AG04450 (cell line): ENCODE results near the gene SRPK2. TPM values are rescaled to one million over a fixed set of nuclear protein-coding genes. Genes with fewer than 3 reads are reported as not detected.

Experiments
- CTCF ChIA-PET: fragments of 300-600, 350-600 bp; formaldehyde crosslinking; extraction: SDS; loops from one replicate; lab custom pipeline; 2022; ENCODE audit warnings: antibody characterized with exemption, inconsistent platforms; lab: Charles Lee
- POLR2A ChIA-PET: fragments of 350-600 bp; formaldehyde crosslinking; extraction: SDS; loops from one replicate; lab custom pipeline; 2021; ENCODE audit warnings: antibody characterized with exemption, inconsistent platforms; lab: Yijun Ruan, JAX
- DNase-seq: peaks from one replicate; pipeline ENCODE4 v3.0.0-alpha.2; 2011; ENCODE audit warnings: low read depth, low spot score
- H3K27ac ChIP-seq: one replicate; pipeline ENCODE4 v1.5.1; 2012; ENCODE audit warnings: low read depth, low read length, control low read depth
- H3K27me3 ChIP-seq: one replicate; pipeline ENCODE4 v1.6.0; 2012; ENCODE audit warnings: low read length; ENCODE audit not compliant: control insufficient read depth, insufficient read depth
- H3K4me3 ChIP-seq: 2 replicates; pipeline ENCODE4 v1.5.1; 2011; ENCODE audit warnings: mild to moderate bottlenecking, low read depth, low read length, control low read depth
- H3K9me3 ChIP-seq: 2 replicates; pipeline ENCODE4 v1.5.1; 2012; ENCODE audit warnings: low read length; ENCODE audit not compliant: control insufficient read depth, insufficient read depth
- polyA plus RNA-seq: library from polyadenylated mRNA; depleted of rRNA; stranded (reverse); fragments of >200 nt; gene quantifications from 2 replicates; pipeline ENCODE4 v1.2.3, GENCODE V29; 2011
- TF ChIP-seq, protein P1 (sequence below): IDR thresholded peaks from 2 replicates; pipeline ENCODE4 v1.5.1; 2011; ENCODE audit warnings: low read depth, low read length, control low read depth, inconsistent platforms

The SRPK2 gene
- polyA plus RNA-seq, 1 experiment, result 22.4 TPM

DNA sequence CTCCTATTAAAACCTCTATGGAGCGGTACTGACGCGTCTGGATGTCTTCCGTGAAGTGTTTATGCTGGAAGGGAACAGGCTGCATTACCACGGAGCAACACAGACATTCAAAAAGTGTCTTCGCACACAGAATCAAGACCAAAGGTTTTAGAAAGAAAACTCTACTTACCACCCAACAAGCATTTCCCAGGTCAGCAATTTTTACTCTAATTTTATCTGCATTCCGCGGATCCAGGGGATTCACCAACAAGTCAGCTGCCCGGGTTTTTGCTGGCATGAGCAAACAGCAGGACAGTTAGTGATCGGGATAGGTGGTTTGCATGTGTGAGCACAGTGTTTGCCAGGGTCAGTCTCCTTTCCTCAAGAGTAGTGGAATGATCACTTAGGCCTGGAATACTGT lies 255.9 kb downstream of the SRPK2 start:
- Histone ChIP-seq H3K27ac (no peak overlapping the region), H3K4me3 (no peak overlapping the region), H3K9me3 (no peaks in the 10 kb centered on the region), H3K27me3 (no peaks in the 10 kb centered on the region)
- TF ChIP-seq, protein P1, sequence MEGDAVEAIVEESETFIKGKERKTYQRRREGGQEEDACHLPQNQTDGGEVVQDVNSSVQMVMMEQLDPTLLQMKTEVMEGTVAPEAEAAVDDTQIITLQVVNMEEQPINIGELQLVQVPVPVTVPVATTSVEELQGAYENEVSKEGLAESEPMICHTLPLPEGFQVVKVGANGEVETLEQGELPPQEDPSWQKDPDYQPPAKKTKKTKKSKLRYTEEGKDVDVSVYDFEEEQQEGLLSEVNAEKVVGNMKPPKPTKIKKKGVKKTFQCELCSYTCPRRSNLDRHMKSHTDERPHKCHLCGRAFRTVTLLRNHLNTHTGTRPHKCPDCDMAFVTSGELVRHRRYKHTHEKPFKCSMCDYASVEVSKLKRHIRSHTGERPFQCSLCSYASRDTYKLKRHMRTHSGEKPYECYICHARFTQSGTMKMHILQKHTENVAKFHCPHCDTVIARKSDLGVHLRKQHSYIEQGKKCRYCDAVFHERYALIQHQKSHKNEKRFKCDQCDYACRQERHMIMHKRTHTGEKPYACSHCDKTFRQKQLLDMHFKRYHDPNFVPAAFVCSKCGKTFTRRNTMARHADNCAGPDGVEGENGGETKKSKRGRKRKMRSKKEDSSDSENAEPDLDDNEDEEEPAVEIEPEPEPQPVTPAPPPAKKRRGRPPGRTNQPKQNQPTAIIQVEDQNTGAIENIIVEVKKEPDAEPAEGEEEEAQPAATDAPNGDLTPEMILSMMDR, result no peak
- ChIA-PET POLR2A (no interaction called here), CTCF (no interaction called here)
- DNase-seq, result no peak

DNA sequence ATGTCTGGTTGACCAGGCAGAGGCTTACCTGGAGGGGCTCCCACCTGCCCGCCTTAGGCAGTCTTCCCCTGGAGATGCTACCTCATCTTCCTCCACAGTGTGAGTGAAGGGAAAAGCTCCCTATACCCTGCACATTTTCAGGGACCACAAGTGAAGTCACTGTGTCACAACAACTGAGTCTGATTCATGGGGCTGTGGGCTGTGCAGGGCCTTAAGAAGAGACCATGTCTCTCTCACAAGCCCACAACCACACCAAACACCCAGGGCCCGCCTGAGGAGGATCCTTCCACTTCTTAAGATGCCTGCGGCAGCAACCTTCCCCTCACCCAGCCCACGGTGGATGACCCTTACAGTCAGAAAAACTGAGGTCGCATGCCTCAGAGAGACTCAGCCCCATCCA lies 256.4 kb downstream of the SRPK2 start:
- ChIA-PET POLR2A (no interaction called here), CTCF (no interaction called here)
- no peak overlapping the region for H3K4me3 ChIP-seq
- H3K27ac ChIP-seq, result no peak overlapping the region
- no peaks in the 10 kb centered on the region for H3K9me3 ChIP-seq
- TF ChIP-seq, protein P1, result no peak
- DNase-seq, result no peak
- H3K27me3 ChIP-seq, result no peaks in the 10 kb centered on the region

- Histone ChIP-seq H3K27ac (no peak overlapping the region), H3K4me3 (no peak overlapping the region), H3K9me3 (no peaks in the 10 kb centered on the region), H3K27me3 (no peaks in the 10 kb centered on the region)
- ChIA-PET CTCF (no interaction called here), POLR2A (no interaction called here)
- no peak for DNase-seq
- TF ChIP-seq, protein P1, result no peak
Measured at GRCh38 chr7:105131890-105132289, 256.8 kb downstream of the SRPK2 start.

GRCh38 chr7:105131033-105131656 lies 257.6 kb downstream of the SRPK2 start:
- Histone ChIP-seq H3K4me3 (no peak overlapping the region), H3K9me3 (no peaks in the 10 kb centered on the region), H3K27ac (no peak overlapping the region), H3K27me3 (no peaks in the 10 kb centered on the region)
- TF ChIP-seq, protein P1, result no peak
- ChIA-PET CTCF (interaction anchor here (0.7 kb wide), 1 partner anchor 82 kb away, joined by 7 read pairs; no protein-coding TSS in a partner anchor), POLR2A (no interaction called here)
- no peak for DNase-seq

GRCh38 chr7:105130580-105130979 lies 258.1 kb downstream of the SRPK2 start:
- DNase-seq, result no peak
- H3K4me3 ChIP-seq, result no peak overlapping the region
- no peaks in the 10 kb centered on the region for H3K27me3 ChIP-seq
- no peaks in the 10 kb centered on the region for H3K9me3 ChIP-seq
- TF ChIP-seq, protein P1, result no peak
- no peak overlapping the region for H3K27ac ChIP-seq
- POLR2A ChIA-PET, result no interaction called here
- CTCF ChIA-PET, result interaction anchor here (0.7 to 1.1 kb wide), 2 partner anchors 11 to 83 kb away, joined by 4 to 7 read pairs; no protein-coding TSS in a partner anchor
